Mesenchymal stem cell (in vitro differentiated cells and primary cell): ENCODE data around the gene THRA.

Experiments used
- DNase-seq: peaks from one replicate; pipeline ENCODE4 v3.0.0-alpha.2; 2013
- H2AFZ ChIP-seq: one replicate; pipeline ENCODE4 v1.6.1; 2013; ENCODE audit warnings: low read depth, mild to moderate bottlenecking, control low read depth, inconsistent platforms, low read length, moderate library complexity
- H2AK5ac ChIP-seq: 2 replicates; pipeline ENCODE4 v1.6.1; 2013; ENCODE audit warnings: low read length, moderate library complexity, mild to moderate bottlenecking, inconsistent platforms; ENCODE audit not compliant: severe bottlenecking
- H2BK120ac ChIP-seq: one replicate; pipeline ENCODE4 v1.6.1; 2013; ENCODE audit warnings: low read depth, mild to moderate bottlenecking, inconsistent platforms, low read length, moderate library complexity
- H2BK12ac ChIP-seq, 2 experiments: one replicate each; pipeline ENCODE4 v1.6.1; 2013; ENCODE audit warnings: inconsistent platforms in 2 of 2, low read length in 2 of 2, mild to moderate bottlenecking in 2 of 2, moderate library complexity in 2 of 2, control low read depth in 1 of 2
- H2BK15ac ChIP-seq: one replicate; pipeline ENCODE4 v1.6.1; 2013; ENCODE audit warnings: mild to moderate bottlenecking, low read depth, inconsistent platforms; ENCODE audit not compliant: poor library complexity, severe bottlenecking
- H2BK5ac ChIP-seq: 2 replicates; pipeline ENCODE4 v1.6.1; 2013; ENCODE audit warnings: low read depth, mild to moderate bottlenecking, low read length, control low read depth, inconsistent platforms; ENCODE audit not compliant: poor library complexity, severe bottlenecking
- H3K14ac ChIP-seq, 2 experiments: one replicate each; pipeline ENCODE4 v1.6.1; 2013; ENCODE audit warnings: inconsistent platforms in 2 of 2, low read length in 2 of 2, control low read depth in 1 of 2, mild to moderate bottlenecking in 1 of 2, moderate library complexity in 1 of 2
- H3K18ac ChIP-seq, 2 experiments: one replicate each; pipeline ENCODE4 v1.6.1; 2013; ENCODE audit warnings: inconsistent platforms in 2 of 2, low read length in 2 of 2, control low read depth in 1 of 2, low read depth in 1 of 2, mild to moderate bottlenecking in 1 of 2
- H3K23ac ChIP-seq, 2 experiments: one replicate each; pipeline ENCODE4 v1.6.1; 2013; ENCODE audit warnings: inconsistent platforms in 2 of 2, low read length in 2 of 2, mild to moderate bottlenecking in 2 of 2, moderate library complexity in 2 of 2, control low read depth in 1 of 2
- H3K27ac ChIP-seq: 2 replicates; pipeline ENCODE4 v1.5.1; 2013; ENCODE audit warnings: mild to moderate bottlenecking, moderate library complexity, low read length, control low read depth, inconsistent platforms; ENCODE audit not compliant: poor library complexity, severe bottlenecking
- H3K27me3 ChIP-seq, 2 experiments: 2 replicates each; pipeline versions ENCODE4 v1.6.1 to v1.7.0; 2013; ENCODE audit warnings: low read length in 2 of 2, mild to moderate bottlenecking in 2 of 2, moderate library complexity in 2 of 2, control low read depth in 1 of 2, inconsistent platforms in 1 of 2; ENCODE audit not compliant: control insufficient read depth in 1 of 2, insufficient read depth in 1 of 2
- H3K36me3 ChIP-seq, 2 experiments: 2 replicates each; pipeline versions ENCODE4 v1.6.1 to v1.7.0; 2013; ENCODE audit warnings: low read length in 2 of 2, control low read depth in 1 of 2, inconsistent platforms in 1 of 2, low read depth in 1 of 2, mild to moderate bottlenecking in 1 of 2; ENCODE audit not compliant: insufficient read depth in 2 of 2, control insufficient read depth in 1 of 2
- H3K4ac ChIP-seq, 2 experiments: one replicate each; pipeline ENCODE4 v1.6.1; 2013; ENCODE audit warnings: inconsistent platforms in 2 of 2, low read length in 2 of 2, mild to moderate bottlenecking in 2 of 2, moderate library complexity in 2 of 2, control low read depth in 1 of 2, low read depth in 1 of 2
- H3K4me1 ChIP-seq: 2 replicates; pipeline ENCODE4 v1.6.1; 2013; ENCODE audit warnings: low read depth, low read length, control low read depth; ENCODE audit not compliant: control insufficient read depth, insufficient read depth
- H3K4me2 ChIP-seq: 2 replicates; pipeline ENCODE4 v1.6.1; 2013; ENCODE audit warnings: low read length, mild to moderate bottlenecking, inconsistent platforms; ENCODE audit not compliant: poor library complexity, severe bottlenecking
- H3K4me3 ChIP-seq, 2 experiments: 2 replicates each; pipeline versions ENCODE4 v1.5.1 to v1.7.0; 2013; ENCODE audit warnings: low read length in 2 of 2, mild to moderate bottlenecking in 2 of 2, control low read depth in 1 of 2, low read depth in 1 of 2; ENCODE audit not compliant: insufficient read depth in 1 of 2
- H3K79me1 ChIP-seq: replicated peaks from 2 replicates; pipeline ENCODE4 v1.6.1; 2013; ENCODE audit warnings: mild to moderate bottlenecking, control low read depth, low read length, inconsistent platforms; ENCODE audit not compliant: poor library complexity, severe bottlenecking
- H3K9ac ChIP-seq: 2 replicates; pipeline ENCODE4 v1.7.0; 2013; ENCODE audit warnings: mild to moderate bottlenecking, low read length, moderate library complexity
- H3K9me3 ChIP-seq: 2 replicates; pipeline ENCODE4 v1.7.0; 2013; ENCODE audit warnings: mild to moderate bottlenecking, low read length; ENCODE audit not compliant: control insufficient read depth
- H4K8ac ChIP-seq: one replicate; pipeline ENCODE4 v1.6.1; 2013; ENCODE audit warnings: inconsistent platforms, mild to moderate bottlenecking, low read length, moderate library complexity
- H4K91ac ChIP-seq: one replicate; pipeline ENCODE4 v1.6.1; 2013; ENCODE audit warnings: mild to moderate bottlenecking, low read length, inconsistent platforms
- WGBS: methylation state at CpG from one replicate; pipeline ENCODE4 v1.1.7; 2013; ENCODE audit warnings: mixed read lengths; 5-methylcytosine and 5-hydroxymethylcytosine counted together

THRA gene

DNA sequence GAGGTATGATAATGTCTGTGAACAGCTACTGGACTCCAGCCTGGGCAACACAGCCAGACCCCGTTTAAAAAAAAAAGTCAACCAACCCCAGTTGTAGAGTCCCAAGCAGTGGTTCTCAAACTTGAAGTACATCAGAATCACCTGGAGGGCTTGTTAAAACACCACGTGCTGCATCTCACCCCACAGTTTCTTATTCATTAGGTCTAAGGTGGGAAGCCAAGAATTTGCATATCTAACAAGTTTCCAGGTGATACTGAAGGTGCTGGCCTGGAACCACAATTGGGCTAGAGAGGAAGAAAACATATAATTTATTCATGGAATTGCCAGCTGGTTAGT, 52.3 kb downstream of the THRA start:
- DNase-seq: no peak
- Histone ChIP-seq H3K14ac (no peak overlapping the region), H3K79me1 (peaks cover 7% of the 10 kb centered on the region), H3K9me3 (no peaks in the 10 kb centered on the region), H3K9ac (no peak overlapping the region), H2BK5ac (peak overlapping the region; percentile 37), H4K91ac (peak overlapping the region; percentile 64), H2BK120ac (no peak overlapping the region), H3K4me1 (peaks cover 27% of the 10 kb centered on the region), H3K27me3 (no peaks in the 10 kb centered on the region), H2BK15ac (no peak overlapping the region), H3K4me3 (no peak overlapping the region), H2AK5ac (peak overlapping the region; percentile 83), H3K27ac (peak overlapping the region; percentile 98), H3K36me3 (peaks cover 3 to 4% of the 10 kb centered on the region in 2 experiments), H4K8ac (peak overlapping the region; percentile 33), H3K4ac (no peak overlapping the region), H3K23ac (no peak overlapping the region), H3K18ac (no peak overlapping the region), H2BK12ac (peak overlapping the region in 1 of 2 experiments; percentile 45), H3K4me2 (peak overlapping the region; percentile 10), H2AFZ (no peak overlapping the region)
- 56% methylated on average over 1 of the region's 2 CpGs for WGBS

- peak; percentile 85 for DNase-seq
- H3K9ac ChIP-seq: peak within 1 kb of the TSS; percentile 93
- H3K23ac ChIP-seq: peak within 1 kb of the TSS in 1 of 2 experiments; percentile 87
- peak within 1 kb of the TSS; percentile 96 to 100 for H3K18ac ChIP-seq
- H3K14ac ChIP-seq: peak within 1 kb of the TSS; percentile 57 to 98
- peak within 1 kb of the TSS; percentile 96 for H2BK15ac ChIP-seq
- H4K8ac ChIP-seq: peak within 1 kb of the TSS; percentile 87
- H2BK120ac ChIP-seq: peak within 1 kb of the TSS; percentile 100
- H3K4me2 ChIP-seq: peak within 1 kb of the TSS; percentile 77
- H3K79me1 ChIP-seq: peaks cover 10% of the 10 kb centered on the region
- 0% methylated on average over 32 of the region's 82 CpGs for WGBS
- H3K36me3 ChIP-seq: peaks cover 8 to 15% of the 10 kb centered on the region in 2 experiments
- H3K4me1 ChIP-seq: peaks cover 7% of the 10 kb centered on the region
- H3K27me3 ChIP-seq: no peaks in the 10 kb centered on the region
- peak within 1 kb of the TSS; percentile 65 for H2AK5ac ChIP-seq
- H2BK5ac ChIP-seq: peak within 1 kb of the TSS; percentile 99
- H2AFZ ChIP-seq: no peak within 1 kb of the TSS
- H2BK12ac ChIP-seq: peak within 1 kb of the TSS in 1 of 2 experiments; percentile 59
- H3K27ac ChIP-seq: peak within 1 kb of the TSS; percentile 97
- H3K9me3 ChIP-seq: no peaks in the 10 kb centered on the region
- peak within 1 kb of the TSS; percentile 95 to 99 for H3K4me3 ChIP-seq
- H3K4ac ChIP-seq: peak within 1 kb of the TSS; percentile 93 to 95
- peak within 1 kb of the TSS; percentile 98 for H4K91ac ChIP-seq
Measured at GRCh38 chr17:40121181-40122135, 58.7 kb downstream of the THRA start, which contains the start of gene MSL1. Gene MSL1, plus strand, starts transcription at chr17:40121971. Its CDS starts 642 bp downstream, at chr17:40122613.

- peak overlapping the region; percentile 99 for H2BK5ac ChIP-seq
- peak overlapping the region; percentile 95 to 99 for H3K4me3 ChIP-seq
- peak; percentile 68 for DNase-seq
- H3K27me3 ChIP-seq: no peaks in the 10 kb centered on the region
- H3K79me1 ChIP-seq: peaks cover 10% of the 10 kb centered on the region
- WGBS: 0% methylated on average over 25 of the region's 97 CpGs
- peaks cover 16 to 23% of the 10 kb centered on the region in 2 experiments for H3K36me3 ChIP-seq
- H4K91ac ChIP-seq: peak overlapping the region; percentile 98
- peak overlapping the region; percentile 96 for H2BK15ac ChIP-seq
- H3K14ac ChIP-seq: peak overlapping the region; percentile 57 to 98
- H4K8ac ChIP-seq: peak overlapping the region; percentile 87
- peak overlapping the region; percentile 77 for H3K4me2 ChIP-seq
- peak overlapping the region; percentile 95 to 100 for H3K18ac ChIP-seq
- peak overlapping the region; percentile 93 to 95 for H3K4ac ChIP-seq
- H2AK5ac ChIP-seq: no peak overlapping the region
- peak overlapping the region; percentile 93 for H3K9ac ChIP-seq
- peaks cover 9% of the 10 kb centered on the region for H3K4me1 ChIP-seq
- H2BK12ac ChIP-seq: peak overlapping the region in 1 of 2 experiments; percentile 59
- H2BK120ac ChIP-seq: peak overlapping the region; percentile 100
- H2AFZ ChIP-seq: no peak overlapping the region
- no peaks in the 10 kb centered on the region for H3K9me3 ChIP-seq
- peak overlapping the region; percentile 97 for H3K27ac ChIP-seq
- peak overlapping the region in 1 of 2 experiments; percentile 87 for H3K23ac ChIP-seq
Measured at GRCh38 chr17:40122136-40122998, 59.6 kb downstream of the THRA start.
